ENCODE results near the gene ARL3.

ARL3 gene

GRCh38 chr10:102648889-102649796 lies 65.1 kb downstream of the ARL3 start:
- TF ChIP-seq TAF1 (IDR thresholded peaks at IDR 0.05; ENCODE audit: low read depth, low read length) (no peak), SPI1 (IDR thresholded peaks at IDR 0.05; ENCODE audit: low read depth, low read length) (no peak), POLR2AphosphoS5 (IDR thresholded peaks at IDR 0.05; ENCODE audit: low read depth, low read length) (no peak), POU2F2 (IDR thresholded peaks at IDR 0.05; ENCODE audit: low read depth, low read length) (no peak), POLR2A (IDR thresholded peaks at IDR 0.05; ENCODE audit: low read depth, low read length) (no peak), PAX5 (IDR thresholded peaks at IDR 0.05; ENCODE audit: insufficient read depth, low read length, severe bottlenecking) (no peak)
- DNase-seq (ENCODE audit: insufficient read length, low spot score) (no peak), FAIRE-seq (peak; percentile 81)

- no peak for DNase-seq (ENCODE audit: insufficient read length, low spot score)
- peak; percentile 45 for FAIRE-seq
- TF ChIP-seq TAF1 (IDR thresholded peaks at IDR 0.05; ENCODE audit: low read depth, low read length) (no peak), POLR2AphosphoS5 (IDR thresholded peaks at IDR 0.05; ENCODE audit: low read depth, low read length) (no peak)
Measured at GRCh38 chr10:102648269-102648888, 65.8 kb downstream of the ARL3 start.

- TF ChIP-seq PAX5 (IDR thresholded peaks at IDR 0.05; ENCODE audit: insufficient read depth, low read length, severe bottlenecking), result no peak
- TF ChIP-seq SPI1 (IDR thresholded peaks at IDR 0.05; ENCODE audit: low read depth, low read length), result no peak
- TF ChIP-seq POLR2AphosphoS5 (IDR thresholded peaks at IDR 0.05; ENCODE audit: low read depth, low read length), result no peak
- TF ChIP-seq TAF1 (IDR thresholded peaks at IDR 0.05; ENCODE audit: low read depth, low read length), result no peak
- no peak for TF ChIP-seq POLR2A (IDR thresholded peaks at IDR 0.05; ENCODE audit: low read depth, low read length)
- no peak for TF ChIP-seq POU2F2 (IDR thresholded peaks at IDR 0.05; ENCODE audit: low read depth, low read length)
- DNase-seq (ENCODE audit: insufficient read length, low spot score), result no peak
- peak; percentile 16 for FAIRE-seq
Measured at GRCh38 chr10:102647443-102648268, 66.5 kb downstream of the ARL3 start.

- DNase-seq (ENCODE audit: insufficient read length, low spot score) (no peak), FAIRE-seq (peak; percentile 98)
- TF ChIP-seq SPI1 (IDR thresholded peaks at IDR 0.05; ENCODE audit: low read depth, low read length) (no peak), POU2F2 (IDR thresholded peaks at IDR 0.05; ENCODE audit: low read depth, low read length) (no peak)
Measured at GRCh38 chr10:102646610-102647442, 67.4 kb downstream of the ARL3 start.

GRCh38 chr10:102645741-102646609 lies 68.2 kb downstream of the ARL3 start:
- peak; percentile 97 for FAIRE-seq

GRCh38 chr10:102645388-102645740 lies 68.8 kb downstream of the ARL3 start:
- FAIRE-seq, result no peak
- TF ChIP-seq POLR2A (IDR thresholded peaks at IDR 0.05; ENCODE audit: low read depth, low read length) (0 out of 2 replicates have a peak, but pooled peaks have one; percentile 9), POU2F2 (IDR thresholded peaks at IDR 0.05; ENCODE audit: low read depth, low read length) (no peak)
- no peak for DNase-seq (ENCODE audit: insufficient read length, low spot score)

More at GRCh38 chr10:102645741-102646609, 68.2 kb downstream of the ARL3 start:
- no peak for DNase-seq (ENCODE audit: insufficient read length, low spot score)
- TF ChIP-seq TAF1 (IDR thresholded peaks at IDR 0.05; ENCODE audit: low read depth, low read length) (peak; percentile 53), POU2F2 (IDR thresholded peaks at IDR 0.05; ENCODE audit: low read depth, low read length) (peak; percentile 38), PAX5 (IDR thresholded peaks at IDR 0.05; ENCODE audit: insufficient read depth, low read length, severe bottlenecking) (peak; percentile 60), POLR2AphosphoS5 (IDR thresholded peaks at IDR 0.05; ENCODE audit: low read depth, low read length) (peak; percentile 62; the same call in 1 of the 2 replicates), SPI1 (IDR thresholded peaks at IDR 0.05; ENCODE audit: low read depth, low read length) (peak; percentile 83), POLR2A (IDR thresholded peaks at IDR 0.05; ENCODE audit: low read depth, low read length) (peak; percentile 74)

- no peak for FAIRE-seq
- TF ChIP-seq POU2F2 (IDR thresholded peaks at IDR 0.05; ENCODE audit: low read depth, low read length) (no peak), POLR2A (IDR thresholded peaks at IDR 0.05; ENCODE audit: low read depth, low read length) (no peak), PAX5 (IDR thresholded peaks at IDR 0.05; ENCODE audit: insufficient read depth, low read length, severe bottlenecking) (no peak), TAF1 (IDR thresholded peaks at IDR 0.05; ENCODE audit: low read depth, low read length) (no peak), SPI1 (IDR thresholded peaks at IDR 0.05; ENCODE audit: low read depth, low read length) (no peak), POLR2AphosphoS5 (IDR thresholded peaks at IDR 0.05; ENCODE audit: low read depth, low read length) (no peak)
- DNase-seq (ENCODE audit: insufficient read length, low spot score), result no peak
Measured at GRCh38 chr10:102644646-102645387, 69.4 kb downstream of the ARL3 start.
